A549 (cell line): ENCODE results near the gene KCNMA1. TPM values are rescaled to one million over a fixed set of nuclear protein-coding genes. Genes with fewer than 3 reads are reported as not detected.

Experiments
- ATAC-seq, 2 experiments: fragments of 200-7000 bp in 1 of 2; fragments of >200 bp in 1 of 2; cut with Nextera tagmentation in 1 of 2; cut with Tn5 transposase in 1 of 2; 3 replicates each; pipeline versions ENCODE4 v1.8.0 to v1.9.1; 2018 to 2020; ENCODE audit warnings: mild to moderate bottlenecking in 1 of 2, moderate library complexity in 1 of 2
- CTCF ChIA-PET: fragments of 300-600 bp; sonication (Branson Sonifier 250); formaldehyde crosslinking; extraction: SDS; loops from one replicate; lab custom pipeline; 2021; ENCODE audit warnings: antibody characterized with exemption, inconsistent platforms; lab: Yijun Ruan, JAX
- POLR2A ChIA-PET: fragments of 350-600 bp; formaldehyde crosslinking; extraction: SDS; loops from one replicate; lab custom pipeline; 2021; ENCODE audit warnings: antibody characterized with exemption, inconsistent platforms; lab: Yijun Ruan, JAX
- DNase-seq, 2 experiments: peaks; one replicate each; pipeline versions ENCODE4 v3.0.0 to v3.0.0-alpha.2; 2011 to 2016; ENCODE audit warnings: low read depth in 1 of 2, low spot score in 1 of 2
- FAIRE-seq: peaks from 2 replicates; lab custom pipeline; 2011; peaks lifted over from hg19 to GRCh38; lab: Jason Lieb, UNC
- H3K27ac ChIP-seq, 2 experiments: fragments of >200 bp; sonication (Bioruptor Twin); formaldehyde crosslinking; 3 replicates each; pipeline ENCODE4 v1.5.1; 2016 to 2017
- H3K4me1 ChIP-seq: fragments of >200 bp; sonication (Bioruptor Twin); formaldehyde crosslinking; 3 replicates; pipeline ENCODE4 v1.6.1; 2016
- H3K4me2 ChIP-seq: fragments of >200 bp; sonication (Bioruptor Twin); formaldehyde crosslinking; 3 replicates; pipeline ENCODE4 v1.6.1; 2016
- H3K4me3 ChIP-seq: fragments of >200 bp; sonication (Bioruptor Twin); formaldehyde crosslinking; 3 replicates; pipeline ENCODE4 v1.5.1; 2016
- H3K9me3 ChIP-seq: fragments of >200 bp; sonication (Bioruptor Twin); formaldehyde crosslinking; 3 replicates; pipeline ENCODE4 v1.6.1; 2016
- ATOH8 ChIP-seq: fragments of 250-450 bp; sonication (Bioruptor Pico); IDR thresholded peaks from 2 replicates; pipeline ENCODE4 v1.5.0; 2020; ENCODE audit warnings: low read depth, mild to moderate bottlenecking, moderate library complexity
- ELK1 ChIP-seq: fragments of 150-350 bp; IDR thresholded peaks from 2 replicates; pipeline ENCODE4 v1.6.1; 2014; ENCODE audit warnings: low read depth, mild to moderate bottlenecking, low read length
- ESRRA ChIP-seq: fragments of 150-350 bp; IDR thresholded peaks from 2 replicates; pipeline ENCODE4 v1.6.1; 2014; ENCODE audit warnings: mild to moderate bottlenecking, low read length, borderline replicate concordance
- GATA3 ChIP-seq: IDR thresholded peaks from 2 replicates; pipeline ENCODE4 v1.6.1; 2012; ENCODE audit warnings: borderline replicate concordance
- HMGXB4 ChIP-seq: fragments of 250-450 bp; sonication (Bioruptor Pico); IDR thresholded peaks from 2 replicates; pipeline ENCODE4 v1.5.0; 2021; ENCODE audit warnings: mild to moderate bottlenecking, moderate library complexity, borderline replicate concordance
- HOXB13 ChIP-seq: fragments of 250-450 bp; sonication (Bioruptor Pico); IDR thresholded peaks from 2 replicates; pipeline ENCODE4 v1.5.0; 2020; ENCODE audit warnings: low read depth, mild to moderate bottlenecking, moderate library complexity
- KDM5A ChIP-seq: fragments of 200-600 bp; sonication (generic); IDR thresholded peaks from 2 replicates; pipeline ENCODE4 v1.6.1; 2016; ENCODE audit warnings: antibody characterized with exemption, mild to moderate bottlenecking
- MAFK ChIP-seq: fragments of 450-650 bp; IDR thresholded peaks from 2 replicates; pipeline ENCODE4 v1.6.1; 2014; ENCODE audit not compliant: partially characterized antibody
- MYC ChIP-seq: IDR thresholded peaks from 2 replicates; pipeline ENCODE4 v1.6.1; 2012; ENCODE audit warnings: mild to moderate bottlenecking, inconsistent platforms, low read length, improper control_type of control experiment, borderline replicate concordance
- NR3C1 ChIP-seq: fragments of >200 bp; sonication (Bioruptor Twin); formaldehyde crosslinking; IDR thresholded peaks from 3 replicates; pipeline ENCODE4 v1.6.1; 2017
- PBX3 ChIP-seq: IDR thresholded peaks from 2 replicates; pipeline ENCODE4 v1.6.1; 2012
- POLR2A ChIP-seq: IDR thresholded peaks from 2 replicates; pipeline ENCODE4 v1.6.1; 2012; ENCODE audit warnings: mild to moderate bottlenecking, low read length
- POLR2AphosphoS2 ChIP-seq: conservative IDR thresholded peaks from 2 replicates; pipeline ENCODE4 v1.6.1; 2012; ENCODE audit warnings: low read length, improper control_type of control experiment, inconsistent platforms
- RCOR1 ChIP-seq: fragments of 150-350 bp; IDR thresholded peaks from 2 replicates; pipeline ENCODE4 v1.6.1; 2014; ENCODE audit warnings: antibody characterized with exemption, low read length, low read depth
- REST ChIP-seq: fragments of 200-600 bp; sonication (generic); IDR thresholded peaks from 2 replicates; pipeline ENCODE4 v1.6.1; 2016; ENCODE audit warnings: antibody characterized with exemption, mild to moderate bottlenecking, moderate library complexity
- SREBF2 ChIP-seq: fragments of 450-650 bp; IDR thresholded peaks from 2 replicates; pipeline ENCODE4 v1.6.1; 2014; ENCODE audit warnings: mild to moderate bottlenecking, moderate library complexity
- USF2 ChIP-seq: fragments of 450-650 bp; IDR thresholded peaks from 2 replicates; pipeline ENCODE4 v1.6.1; 2014; ENCODE audit warnings: antibody characterized with exemption
- ZFP36 ChIP-seq: fragments of 450-650 bp; IDR thresholded peaks from 2 replicates; pipeline ENCODE4 v1.6.1; 2014; ENCODE audit warnings: borderline replicate concordance; ENCODE audit not compliant: partially characterized antibody
- WGBS: methylation state at CpG from one replicate; pipeline ENCODE4 v1.1.6; 2017; ENCODE audit errors: missing lambda C conversion rate; 5-methylcytosine and 5-hydroxymethylcytosine counted together
- polyA plus RNA-seq, 4 experiments: library from polyadenylated mRNA; depleted of rRNA in 3 of 4; stranded (reverse); fragments of >200 nt; fragmentation: RNase III in 1 of 4; extraction: RNeasy Plus Mini Kit Qiagen cat#74134 plus additional on column Dnase treatment in 1 of 4; gene quantifications; 2 replicates in 3 of 4; 3 replicates in 1 of 4; pipeline ENCODE4 v1.2.3, GENCODE V29; 2011 to 2017

The KCNMA1 gene
- polyA plus RNA-seq, 2 of the 4 experiments (the other 2 are of a cell fraction): 14.9 to 30.6 TPM

- ATAC-seq: no peak
- no peak for DNase-seq
- no peaks in the 10 kb centered on the region for H3K9me3 ChIP-seq
- peaks cover 6% of the 10 kb centered on the region; the same call in 2 of the 3 replicates for H3K4me1 ChIP-seq
- H3K4me3 ChIP-seq: no peak overlapping the region
- no peak for TF ChIP-seq MAFK
- WGBS: 81% methylated on average over 5 of the region's 5 CpGs
- CTCF ChIA-PET: no interaction called here
- POLR2A ChIA-PET: no interaction called here
- no peak for FAIRE-seq
- no peak overlapping the region for H3K27ac ChIP-seq
- no peak overlapping the region for H3K4me2 ChIP-seq
Observed at GRCh38 chr10:77228559-77228958, 409.0 kb downstream of the KCNMA1 start.

GRCh38 chr10:77226853-77227565 lies 410.6 kb downstream of the KCNMA1 start:
- Histone ChIP-seq H3K4me1 (peaks cover 6% of the 10 kb centered on the region; the same call in 2 of the 3 replicates), H3K9me3 (no peaks in the 10 kb centered on the region), H3K4me2 (no peak overlapping the region), H3K4me3 (no peak overlapping the region), H3K27ac (no peak overlapping the region)
- DNase-seq: no peak
- no peak for ATAC-seq
- POLR2A ChIA-PET: no interaction called here
- no peak for TF ChIP-seq GATA3
- no peak for TF ChIP-seq ZFP36
- TF ChIP-seq ELK1: no peak
- TF ChIP-seq USF2: no peak
- TF ChIP-seq KDM5A: no peak
- no peak for TF ChIP-seq POLR2AphosphoS2
- TF ChIP-seq HMGXB4 (CRISPR knock-in tag): no peak
- no peak for TF ChIP-seq ATOH8
- no peak for TF ChIP-seq POLR2A
- no peak for TF ChIP-seq HOXB13
- no peak for TF ChIP-seq SREBF2
- TF ChIP-seq REST: no peak
- no peak for TF ChIP-seq PBX3
- no peak for TF ChIP-seq MYC
- TF ChIP-seq RCOR1: no peak
- TF ChIP-seq ESRRA: no peak
- TF ChIP-seq NR3C1: no peak
- FAIRE-seq: no peak
- CTCF ChIA-PET: interaction anchor here (0.9 kb wide), 1 partner anchor 9 kb away, joined by 3 read pairs; no protein-coding TSS in a partner anchor
